PC-3 (cell line): ENCODE results near the gene TSPYL4.

Experiments used
- CTCF ChIP-seq: fragments of 300-600 bp; sonication (generic); conservative IDR thresholded peaks from 2 replicates; pipeline ENCODE4 v1.5.1; 2017; ENCODE audit warnings: antibody characterized with exemption, low read depth, mild to moderate bottlenecking, low read length
- EZH2 ChIP-seq: fragments of 300-600 bp; sonication (generic); IDR thresholded peaks from one replicate; pipeline ENCODE4 v1.6.1; 2017; ENCODE audit warnings: antibody characterized with exemption, mild to moderate bottlenecking, low read length; ENCODE audit not compliant: unreplicated experiment

GRCh38 chr6:116283191-116283590 lies 29.3 kb upstream of the TSPYL4 start:
- TF ChIP-seq EZH2 = no peak
- no peak for TF ChIP-seq CTCF
